Left forelimb (tissue), 1 donor: ENCODE results near the gene TPMT.

Experiments used
- DNase-seq: peaks from one replicate; pipeline ENCODE4 v3.0.0-alpha.2; 2018; ENCODE audit warnings: low spot score

Gene TPMT

GRCh38 chr6:18117136-18117535 lies 37.7 kb downstream of the TPMT start:
- no peak for DNase-seq

- no peak for DNase-seq
These were observed 39.5 kb downstream of the TPMT start for GRCh38 chr6:18115356-18115755.

- DNase-seq, result no peak
These were observed 44.7 kb downstream of the TPMT start for GRCh38 chr6:18110162-18110561.

GRCh38 chr6:18107061-18107460 lies 47.8 kb downstream of the TPMT start:
- DNase-seq, result no peak

GRCh38 chr6:18102783-18103509 lies 51.9 kb downstream of the TPMT start:
- no peak for DNase-seq

GRCh38 chr6:18101873-18102272 lies 53.0 kb downstream of the TPMT start:
- DNase-seq, result no peak

- DNase-seq, result no peak
These were observed 53.6 kb downstream of the TPMT start for GRCh38 chr6:18101271-18101670.

- no peak for DNase-seq
These were observed 54.6 kb downstream of the TPMT start for GRCh38 chr6:18100296-18100695.

- DNase-seq, result no peak
These were observed 55.4 kb downstream of the TPMT start for GRCh38 chr6:18099511-18099910.

- DNase-seq, result no peak
These were observed 58.5 kb downstream of the TPMT start for GRCh38 chr6:18096423-18096822.

GRCh38 chr6:18091382-18091781 lies 63.5 kb downstream of the TPMT start:
- no peak for DNase-seq

GRCh38 chr6:18090349-18090786 lies 64.5 kb downstream of the TPMT start:
- DNase-seq, result no peak

GRCh38 chr6:18088419-18089296 lies 66.2 kb downstream of the TPMT start:
- no peak for DNase-seq

- DNase-seq, result no peak
These were observed 67.3 kb downstream of the TPMT start for GRCh38 chr6:18087396-18088165.

- DNase-seq, result no peak
These were observed 73.7 kb downstream of the TPMT start for GRCh38 chr6:18081025-18081668.

- no peak for DNase-seq
These were observed 74.3 kb downstream of the TPMT start for GRCh38 chr6:18080544-18080943.

- no peak for DNase-seq
These were observed 76.0 kb downstream of the TPMT start for GRCh38 chr6:18078866-18079265.
